VCaP (cell line): ENCODE data around the gene PTGER2.
A peak's percentile ranks its signal among the peaks of the same experiment; 100 is the strongest.

Experiments
- H3K27ac ChIP-seq: fragments of 450-650 bp; 2 replicates; pipeline ENCODE4 v1.5.1; 2017
- TF ChIP-seq, protein P1 (sequence below): fragments of 450-650 bp; conservative IDR thresholded peaks from 2 replicates; pipeline ENCODE4 v1.5.1; 2017; ENCODE audit warnings: mild to moderate bottlenecking, moderate library complexity

PTGER2 gene

DNA sequence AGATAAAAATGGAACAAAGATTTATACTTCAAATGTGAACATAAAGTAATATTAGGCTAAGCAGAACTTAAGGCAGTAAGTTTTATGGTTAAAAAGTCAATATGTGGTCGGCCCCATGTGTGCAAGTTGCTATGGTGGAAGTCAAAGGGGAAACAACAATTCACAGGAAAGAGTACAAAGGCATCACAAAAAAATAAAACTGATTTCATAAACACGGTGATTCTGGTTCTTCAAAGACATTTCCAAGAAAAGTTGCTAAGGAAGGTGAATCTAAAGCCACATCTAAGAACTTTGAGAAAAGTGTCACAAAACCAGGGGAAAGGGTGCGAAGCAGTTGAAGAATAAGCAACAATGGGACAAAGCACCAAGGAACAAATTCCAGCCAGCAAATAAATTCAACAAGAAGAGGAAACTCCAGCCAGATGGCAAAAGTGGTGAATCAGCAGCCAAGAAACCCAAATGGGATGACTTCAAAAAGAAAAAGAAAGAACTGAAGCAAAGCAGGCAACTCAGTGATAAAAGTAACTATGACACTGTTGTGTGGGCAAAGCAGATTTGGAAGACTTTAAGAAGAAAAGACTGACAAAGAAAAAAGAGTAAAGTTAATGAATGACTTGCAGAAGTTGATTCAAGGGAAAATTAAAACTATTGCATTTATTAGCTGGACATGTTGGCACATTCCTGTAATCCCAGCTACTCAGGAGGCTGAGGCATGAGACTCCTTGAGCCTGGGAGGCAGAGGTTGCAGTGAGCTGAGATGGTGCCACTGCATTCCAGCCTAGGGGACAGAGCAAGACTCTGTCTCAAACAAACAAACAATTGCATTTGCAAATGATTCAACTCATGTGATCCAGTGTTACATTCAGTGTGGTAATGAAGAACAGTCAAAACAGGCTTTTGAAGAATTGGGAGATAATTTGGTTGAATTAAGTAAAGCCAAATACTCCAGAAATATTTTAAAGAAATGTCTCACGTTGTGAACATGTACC, 27.2 kb upstream of the PTGER2 start:
- TF ChIP-seq, protein P1, sequence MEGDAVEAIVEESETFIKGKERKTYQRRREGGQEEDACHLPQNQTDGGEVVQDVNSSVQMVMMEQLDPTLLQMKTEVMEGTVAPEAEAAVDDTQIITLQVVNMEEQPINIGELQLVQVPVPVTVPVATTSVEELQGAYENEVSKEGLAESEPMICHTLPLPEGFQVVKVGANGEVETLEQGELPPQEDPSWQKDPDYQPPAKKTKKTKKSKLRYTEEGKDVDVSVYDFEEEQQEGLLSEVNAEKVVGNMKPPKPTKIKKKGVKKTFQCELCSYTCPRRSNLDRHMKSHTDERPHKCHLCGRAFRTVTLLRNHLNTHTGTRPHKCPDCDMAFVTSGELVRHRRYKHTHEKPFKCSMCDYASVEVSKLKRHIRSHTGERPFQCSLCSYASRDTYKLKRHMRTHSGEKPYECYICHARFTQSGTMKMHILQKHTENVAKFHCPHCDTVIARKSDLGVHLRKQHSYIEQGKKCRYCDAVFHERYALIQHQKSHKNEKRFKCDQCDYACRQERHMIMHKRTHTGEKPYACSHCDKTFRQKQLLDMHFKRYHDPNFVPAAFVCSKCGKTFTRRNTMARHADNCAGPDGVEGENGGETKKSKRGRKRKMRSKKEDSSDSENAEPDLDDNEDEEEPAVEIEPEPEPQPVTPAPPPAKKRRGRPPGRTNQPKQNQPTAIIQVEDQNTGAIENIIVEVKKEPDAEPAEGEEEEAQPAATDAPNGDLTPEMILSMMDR: no peak
- no peak overlapping the region for H3K27ac ChIP-seq

DNA sequence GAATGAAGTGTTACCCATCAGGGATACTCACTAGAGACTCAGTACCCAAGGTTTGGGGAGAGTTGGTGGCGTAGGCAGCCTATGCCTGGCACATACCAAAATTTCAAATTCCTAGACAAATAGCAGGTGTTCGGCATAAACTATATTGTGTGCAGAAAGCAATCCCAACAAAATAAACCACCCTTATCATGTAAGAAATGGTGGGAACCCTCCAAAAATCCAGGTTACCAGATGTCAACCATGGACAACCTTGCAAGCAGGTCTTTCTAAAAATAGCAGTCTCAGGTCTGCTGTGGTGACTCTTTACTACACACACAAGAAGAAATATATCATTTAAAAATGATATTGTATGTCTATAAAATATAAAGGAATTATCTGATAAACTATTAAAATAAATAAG, 17.7 kb upstream of the PTGER2 start:
- H3K27ac ChIP-seq: no peak overlapping the region
- TF ChIP-seq, protein P1: no peak

DNA sequence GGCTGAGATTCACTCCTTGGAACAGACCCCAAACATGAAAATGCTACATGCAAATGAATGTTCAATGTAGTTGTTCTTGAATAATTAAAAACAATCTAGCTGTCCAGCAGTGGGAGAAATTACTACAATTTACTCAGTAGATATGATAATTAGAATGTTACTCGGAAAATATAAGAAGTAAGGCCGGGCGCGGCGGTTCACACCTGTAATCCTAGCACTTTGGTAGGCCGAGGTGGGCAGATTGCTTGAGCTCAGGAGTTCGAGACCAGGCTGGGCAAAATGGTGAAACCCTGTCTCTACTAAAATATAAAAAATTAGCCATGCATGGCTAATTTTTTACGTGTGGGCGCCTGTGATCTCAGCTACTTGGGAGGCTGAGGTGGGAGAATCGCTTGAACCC, 15.3 kb upstream of the PTGER2 start:
- TF ChIP-seq, protein P1: no peak
- H3K27ac ChIP-seq: no peak overlapping the region

DNA sequence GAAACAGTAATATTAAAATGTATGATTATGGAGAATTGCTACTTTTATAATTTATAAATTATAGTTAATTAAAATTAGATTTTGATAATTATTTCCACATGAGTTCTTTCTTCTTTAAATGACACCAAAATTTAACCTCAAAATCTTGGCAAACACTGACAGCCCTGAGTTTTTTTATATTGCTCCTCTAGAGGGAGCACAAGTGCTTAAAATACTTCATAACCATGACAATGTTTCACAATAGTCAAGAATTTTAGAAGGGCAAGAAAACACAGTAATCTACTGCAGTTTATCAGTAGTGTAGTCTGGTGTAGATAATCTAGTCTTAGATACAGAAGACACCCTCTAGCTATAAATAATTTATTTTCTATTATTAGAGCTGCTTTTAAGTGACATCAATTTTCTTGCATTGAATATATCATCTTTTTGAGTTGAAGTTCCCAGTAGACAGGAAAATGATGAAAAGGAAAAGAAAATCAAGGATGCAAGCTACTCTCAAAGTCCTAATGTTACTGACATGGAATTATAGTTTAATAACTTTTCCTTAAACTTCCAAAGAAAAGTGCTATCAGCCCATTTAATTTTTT, 14.3 kb upstream of the PTGER2 start:
- H3K27ac ChIP-seq: no peak overlapping the region
- TF ChIP-seq, protein P1: peak; percentile 78

DNA sequence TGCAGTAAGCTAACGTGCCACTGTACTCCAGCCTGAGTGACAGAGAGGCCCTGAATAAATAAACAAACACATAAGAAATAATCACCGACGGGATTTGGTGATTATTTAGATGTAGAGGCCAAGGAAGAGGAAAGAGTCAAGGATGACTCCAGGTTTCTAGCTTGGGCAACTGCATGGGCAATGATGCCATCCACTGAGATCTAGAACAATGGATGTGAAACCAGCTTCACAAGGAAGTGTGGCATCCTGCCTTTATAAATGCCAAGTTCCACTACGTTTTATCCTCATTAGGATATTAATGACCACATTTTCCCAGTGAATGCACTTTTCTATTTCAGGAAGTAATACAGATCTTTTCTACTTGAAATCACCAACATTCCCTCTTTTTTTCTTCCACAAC, 10.9 kb upstream of the PTGER2 start:
- no peak overlapping the region for H3K27ac ChIP-seq
- TF ChIP-seq, protein P1: no peak

DNA sequence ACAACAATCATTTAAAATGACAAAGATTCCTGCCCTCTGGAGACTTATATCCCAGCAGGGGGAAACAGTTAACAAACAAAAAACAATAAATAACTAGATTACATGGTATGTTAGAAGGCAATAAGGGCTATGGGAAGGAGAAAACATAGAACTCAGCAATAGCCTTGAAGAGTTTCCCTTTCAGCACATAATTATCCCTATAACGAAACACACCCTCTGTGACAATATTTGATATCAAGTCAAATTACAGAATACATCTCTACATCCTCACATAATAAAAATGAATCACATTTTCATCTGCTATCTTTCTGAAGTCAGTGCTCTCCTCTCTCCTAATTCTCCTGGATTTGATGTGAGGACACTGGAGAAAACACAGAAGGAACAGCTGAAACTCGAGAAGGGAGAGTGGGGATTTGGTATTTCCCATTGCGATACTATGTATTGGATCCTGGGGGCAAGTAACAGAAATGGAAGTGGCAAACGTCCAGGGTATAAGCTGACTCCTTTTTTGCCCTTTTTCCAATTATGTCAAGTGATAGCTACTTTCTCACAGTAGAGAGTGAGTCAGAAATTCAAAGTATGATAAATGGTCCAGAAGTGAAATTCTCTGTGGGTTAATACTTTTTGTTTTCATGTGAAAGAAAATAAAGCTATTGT, 9.7 kb upstream of the PTGER2 start:
- TF ChIP-seq, protein P1: no peak
- no peak overlapping the region for H3K27ac ChIP-seq

DNA sequence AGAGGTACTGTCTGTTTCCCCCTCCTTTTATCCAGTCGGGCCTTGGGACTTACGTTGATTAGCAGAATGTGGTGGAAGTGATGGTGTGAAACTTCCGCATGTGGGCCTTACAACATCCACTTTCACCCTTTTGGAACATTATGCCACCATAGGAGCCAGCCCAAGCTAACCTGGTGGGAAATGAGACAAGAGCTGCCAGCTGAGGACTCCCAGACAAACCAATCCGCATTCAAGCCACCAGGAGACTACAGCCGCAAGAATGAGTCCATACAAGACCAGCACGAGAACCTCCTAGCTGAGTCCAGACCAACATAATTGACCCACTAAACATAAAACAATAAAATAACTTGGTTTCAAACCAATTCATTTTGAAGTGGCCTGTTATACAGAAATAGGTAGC, 9.1 kb upstream of the PTGER2 start:
- TF ChIP-seq, protein P1: no peak
- no peak overlapping the region for H3K27ac ChIP-seq
